ENCODE results near the gene KCNAB2.

Gene KCNAB2

DNA sequence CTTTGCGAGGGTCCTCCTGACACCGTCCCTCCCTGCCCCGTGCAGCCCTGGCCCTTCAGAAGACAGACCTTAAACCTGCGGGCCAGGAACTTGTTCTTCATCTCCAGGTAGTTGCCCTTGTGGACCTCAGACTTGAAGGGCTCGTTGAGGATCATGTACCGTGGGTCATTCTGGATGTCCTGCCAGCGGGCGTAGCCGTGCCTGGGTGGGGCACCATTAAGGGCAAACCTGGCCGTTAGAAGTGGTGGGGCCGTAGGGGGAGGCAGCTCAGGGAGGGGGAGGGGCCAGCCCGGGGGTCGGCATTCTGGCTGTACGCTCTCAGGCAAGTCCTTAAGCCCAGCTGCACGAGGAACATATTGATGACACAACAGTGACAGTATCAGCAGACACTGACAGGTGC, 64.6 kb downstream of the KCNAB2 start:
- no peak for DNase-seq (ENCODE audit: low read depth)

DNA sequence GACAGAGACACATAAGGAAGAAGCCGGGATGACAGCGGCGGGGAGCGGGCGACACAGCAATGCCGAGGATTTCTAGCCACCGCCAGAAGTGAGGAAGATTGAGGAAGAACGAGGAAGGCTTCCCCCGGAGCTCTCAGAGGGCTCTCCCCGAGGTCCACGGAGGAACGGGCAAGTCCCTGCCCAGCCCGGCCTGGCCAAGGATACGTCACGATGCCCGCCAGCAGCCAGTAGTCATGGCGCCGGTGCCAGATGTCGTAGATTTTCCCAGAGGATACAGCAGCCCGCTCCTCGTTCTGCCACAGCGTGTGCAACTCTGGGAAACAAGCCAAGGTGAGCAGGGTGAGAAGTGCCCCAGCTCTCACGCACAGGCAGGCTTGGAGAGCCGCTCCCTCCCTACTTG, 65.9 kb downstream of the KCNAB2 start:
- DNase-seq (ENCODE audit: low read depth): no peak

DNA sequence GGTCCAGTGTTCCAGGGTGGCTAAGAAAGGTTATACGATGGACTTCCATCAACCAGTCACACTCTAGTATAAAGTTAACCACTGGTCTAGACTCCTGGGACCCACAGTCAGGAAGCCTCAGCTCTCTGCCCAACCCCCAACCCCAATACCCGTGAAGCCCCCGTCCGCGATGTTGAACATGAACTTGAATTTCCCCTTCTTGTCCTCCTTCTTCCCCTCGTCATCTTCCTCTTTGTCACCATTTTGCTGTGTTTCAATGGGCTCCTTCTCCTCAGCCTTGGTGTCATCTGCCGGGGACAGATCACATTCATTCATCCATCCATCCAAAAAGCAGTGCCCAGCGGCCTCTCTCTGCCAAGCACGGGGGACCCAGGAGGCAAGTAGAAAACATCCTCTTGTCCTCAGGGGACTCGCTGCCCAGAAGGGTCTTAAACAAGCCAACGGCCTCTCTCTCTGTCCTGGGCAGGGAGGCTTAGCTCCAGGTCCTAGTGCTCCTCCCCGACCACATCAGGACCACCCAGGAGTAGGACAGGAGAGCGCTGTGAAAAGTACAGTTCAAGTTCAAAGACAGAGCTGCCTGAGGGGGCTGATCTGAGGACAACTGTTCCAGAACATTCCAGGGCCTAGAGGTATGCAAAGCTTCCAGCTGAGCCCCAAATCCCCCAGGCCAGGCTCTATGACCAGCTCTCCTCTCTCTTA, 66.5 kb downstream of the KCNAB2 start:
- DNase-seq (ENCODE audit: low read depth): no peak

DNA sequence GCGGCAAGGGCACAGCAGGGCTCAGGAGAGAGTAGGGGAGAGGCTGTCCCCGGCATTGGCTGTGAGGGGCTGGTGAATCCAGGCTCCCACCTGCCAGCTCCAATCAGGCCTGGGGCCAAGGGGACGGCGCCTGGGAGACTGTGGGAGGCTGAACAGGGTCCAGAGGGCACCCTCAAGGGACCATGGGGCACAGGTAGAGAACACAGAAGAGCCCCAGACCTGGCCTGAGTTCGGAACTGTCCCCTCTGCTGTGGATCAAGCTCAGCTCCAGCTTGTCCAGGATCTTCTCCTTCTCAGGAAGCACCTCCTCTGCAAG, 67.0 kb downstream of the KCNAB2 start:
- no peak for DNase-seq (ENCODE audit: low read depth)

DNA sequence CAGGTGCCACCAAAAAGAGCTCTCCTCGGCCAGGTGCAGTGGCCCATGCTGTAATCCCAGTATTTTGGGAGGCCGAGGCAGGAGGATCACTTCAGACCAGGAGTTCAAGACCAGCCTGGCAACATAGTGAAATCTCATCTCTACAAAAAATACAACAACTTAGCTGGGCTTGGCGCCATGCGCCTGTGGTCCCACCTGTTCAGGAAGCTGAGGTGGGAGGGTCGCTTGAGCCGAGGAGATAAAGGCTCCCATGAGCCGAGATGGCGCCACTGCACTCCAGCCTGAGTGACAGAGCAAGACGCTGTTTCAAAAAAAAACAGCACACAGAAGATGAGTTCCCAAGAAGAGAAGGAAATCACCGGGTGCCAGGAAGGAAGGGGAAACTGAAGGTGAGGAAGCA, 67.4 kb downstream of the KCNAB2 start:
- no peak for DNase-seq (ENCODE audit: low read depth)

DNA sequence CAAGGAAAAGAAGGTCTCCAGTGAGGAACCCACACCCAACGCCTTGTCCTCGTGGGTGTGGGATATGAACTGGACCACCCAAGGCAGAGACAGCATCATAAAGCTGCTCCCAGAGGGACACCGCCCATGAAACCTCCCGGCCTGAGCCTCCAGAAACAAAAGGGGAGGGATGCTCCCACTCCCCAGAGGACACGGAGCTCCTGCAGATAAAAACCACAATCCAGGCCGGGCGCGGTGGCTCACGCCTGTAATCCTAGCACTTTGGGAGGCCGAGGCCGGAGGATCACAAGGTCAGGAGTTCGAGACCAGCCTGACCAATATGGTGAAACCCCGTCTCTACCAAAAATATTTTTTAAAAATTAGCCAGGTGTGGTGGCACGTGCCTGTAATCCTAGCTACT, 68.1 kb downstream of the KCNAB2 start:
- no peak for DNase-seq (ENCODE audit: low read depth)

DNA sequence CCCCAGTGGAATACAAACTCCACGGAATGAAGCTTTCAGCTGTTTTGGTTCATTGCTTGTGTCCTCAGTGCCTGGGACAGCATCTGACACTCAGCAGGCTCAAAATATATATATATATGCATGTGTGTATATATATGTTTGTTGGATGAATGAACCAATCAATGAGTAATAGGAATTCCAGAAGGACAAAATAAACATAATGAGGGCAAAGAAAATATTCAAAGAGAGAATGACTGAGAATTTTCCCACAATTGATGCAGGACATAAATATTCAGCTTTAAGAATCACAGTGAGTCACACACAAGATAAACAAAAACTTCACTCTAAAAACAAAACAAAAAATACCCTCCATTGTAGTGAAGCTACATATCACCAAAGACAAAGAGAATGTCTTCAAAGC, 70.4 kb downstream of the KCNAB2 start:
- no peak for DNase-seq (ENCODE audit: low read depth)

DNA sequence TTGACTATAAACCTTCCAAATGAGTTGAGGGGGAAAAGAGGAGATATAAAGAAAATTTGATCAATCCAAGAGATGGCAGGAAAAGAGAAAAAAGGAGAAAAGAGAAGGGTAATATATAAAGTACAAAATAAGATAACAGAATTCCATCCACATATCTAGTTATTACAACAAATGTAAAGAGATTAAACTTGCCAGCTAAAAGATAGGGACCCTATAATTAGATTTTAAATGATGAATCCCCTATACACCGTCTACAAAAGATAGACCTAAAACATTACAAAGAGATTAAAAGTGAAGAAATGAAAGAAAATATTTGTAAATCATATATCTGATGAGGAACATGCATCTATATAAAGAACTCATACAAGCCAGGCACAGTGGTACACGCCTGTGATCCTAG, 71.4 kb downstream of the KCNAB2 start:
- DNase-seq (ENCODE audit: low read depth): no peak

DNA sequence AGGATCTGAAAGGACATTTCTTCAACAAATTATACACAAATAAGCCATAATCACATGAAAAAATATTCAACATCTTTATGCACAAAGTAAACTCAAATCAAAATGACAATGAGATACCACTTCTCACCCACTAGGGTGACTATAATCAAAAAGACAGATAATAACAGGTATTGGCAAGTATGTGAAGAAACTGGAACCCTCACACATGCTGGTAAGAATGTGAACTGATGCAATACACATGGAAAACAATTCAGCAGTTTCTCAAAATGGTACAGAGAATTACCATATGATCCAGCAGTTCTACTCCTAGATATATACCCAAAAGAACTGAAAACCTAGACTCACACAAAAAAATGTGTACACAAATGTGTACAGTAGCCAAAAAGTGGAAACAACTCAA, 71.9 kb downstream of the KCNAB2 start:
- no peak for DNase-seq (ENCODE audit: low read depth)

DNA sequence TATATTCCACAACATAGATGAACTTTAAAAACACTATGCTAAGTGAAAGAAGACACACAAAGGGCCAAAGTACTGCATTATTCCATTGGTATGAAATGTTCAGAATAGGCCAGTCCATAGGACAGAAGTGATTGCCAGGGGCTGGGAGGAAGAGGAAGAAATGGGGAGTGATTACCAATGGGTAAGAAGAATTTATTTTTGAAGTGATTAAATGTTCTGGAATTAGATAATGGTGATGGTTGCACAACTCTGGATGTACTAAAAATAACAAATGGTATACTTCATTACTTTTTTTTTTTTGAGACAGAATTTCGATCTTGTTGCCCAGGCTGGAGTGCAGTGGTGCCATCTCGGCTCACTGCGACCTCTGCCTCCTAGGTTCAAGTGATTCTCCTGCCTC, 72.7 kb downstream of the KCNAB2 start:
- no peak for DNase-seq (ENCODE audit: low read depth)

DNA sequence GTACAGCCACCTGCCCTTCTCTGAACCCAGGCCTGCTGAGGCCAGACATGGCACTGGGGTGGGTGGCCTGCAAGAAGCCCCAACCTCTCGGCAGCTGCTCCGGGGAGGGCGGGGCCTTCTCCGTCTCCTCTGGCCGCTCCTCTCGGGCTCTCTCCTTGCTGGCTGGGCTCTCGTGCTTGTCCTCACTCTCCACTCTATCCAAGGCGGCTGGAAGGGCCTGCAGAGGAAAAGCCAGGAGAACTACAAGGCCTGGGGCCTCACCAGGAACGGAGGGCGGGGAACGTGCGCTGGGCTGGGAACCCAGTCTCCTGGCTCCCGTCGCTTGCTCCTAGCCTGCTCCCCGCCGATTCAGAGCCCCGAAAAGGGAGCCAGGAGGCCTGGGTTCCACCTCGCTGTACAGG, 75.3 kb downstream of the KCNAB2 start:
- DNase-seq (ENCODE audit: low read depth): no peak

DNA sequence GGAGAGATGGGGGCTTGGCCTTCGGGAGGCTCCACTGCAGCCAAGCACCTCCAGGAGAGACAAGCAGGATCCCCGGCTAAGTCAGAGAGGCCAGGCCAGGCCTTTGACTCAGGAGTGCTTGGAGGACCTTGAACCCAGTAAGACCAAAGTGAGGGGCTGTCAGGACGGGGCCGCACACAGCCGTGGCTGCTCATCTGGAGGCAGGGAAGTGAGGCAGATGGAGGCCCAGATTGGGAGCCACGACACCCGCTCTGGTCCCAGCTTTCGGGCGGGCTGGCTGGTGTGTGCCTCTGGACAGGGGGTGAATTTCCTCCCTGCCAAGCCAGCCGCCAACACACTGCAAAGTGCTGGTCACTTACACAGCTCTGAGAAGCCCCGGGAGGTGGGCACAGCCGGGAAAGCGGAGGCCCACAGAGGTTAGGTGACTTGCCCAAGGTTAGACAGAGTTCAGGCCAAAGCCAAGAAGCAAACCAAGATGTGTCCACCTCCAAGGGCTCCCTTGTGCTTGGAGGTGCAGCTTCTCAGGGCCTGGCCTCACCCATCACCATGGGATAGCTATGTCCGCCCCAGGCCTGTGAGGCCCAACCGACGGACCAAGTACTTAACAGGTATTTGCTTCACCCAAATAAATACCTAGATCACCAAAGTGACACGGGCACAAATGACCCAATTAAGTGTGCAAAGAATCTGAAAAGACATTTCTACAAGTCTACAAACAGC, 76.1 kb downstream of the KCNAB2 start:
- DNase-seq (ENCODE audit: low read depth): no peak

DNA sequence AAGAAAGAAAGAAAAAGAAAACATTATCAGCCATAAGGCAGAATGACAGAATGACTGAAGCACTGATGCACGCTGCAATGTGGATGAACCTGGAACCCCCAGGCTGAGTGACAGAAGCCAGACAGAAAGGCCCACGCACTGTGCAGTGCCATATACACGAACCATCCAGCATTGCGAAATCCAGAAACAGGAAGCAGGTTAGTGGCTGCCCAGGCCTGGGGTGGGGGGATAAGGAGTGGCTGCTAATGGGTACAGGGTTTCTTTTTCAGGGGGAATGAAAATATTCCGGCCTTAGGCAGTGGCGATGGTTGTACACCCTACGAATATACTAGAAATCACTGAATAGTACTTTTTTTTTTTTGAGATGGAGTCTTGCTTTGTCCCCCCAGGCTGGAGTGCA, 77.4 kb downstream of the KCNAB2 start:
- no peak for DNase-seq (ENCODE audit: low read depth)

DNA sequence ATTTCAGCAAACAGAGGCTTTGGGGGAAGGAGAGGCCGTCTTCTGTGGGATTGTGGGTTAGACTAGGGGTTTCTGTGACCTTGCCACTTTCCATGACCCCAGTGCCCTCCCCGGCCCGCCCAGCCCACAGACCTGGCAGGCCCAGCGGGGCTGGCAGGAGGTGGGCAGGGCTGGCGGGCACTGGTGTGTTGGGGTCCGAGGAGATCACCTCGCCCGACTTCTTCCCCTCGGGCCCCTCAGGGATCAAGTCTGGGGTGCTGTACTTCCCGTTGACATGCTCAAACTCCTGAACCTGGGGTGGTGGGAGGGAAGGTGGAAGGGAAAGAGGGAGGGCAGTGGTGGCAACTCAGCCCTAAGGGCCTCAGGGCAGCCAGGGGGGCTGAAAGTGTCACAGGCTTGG, 78.1 kb downstream of the KCNAB2 start:
- DNase-seq (ENCODE audit: low read depth): no peak

DNA sequence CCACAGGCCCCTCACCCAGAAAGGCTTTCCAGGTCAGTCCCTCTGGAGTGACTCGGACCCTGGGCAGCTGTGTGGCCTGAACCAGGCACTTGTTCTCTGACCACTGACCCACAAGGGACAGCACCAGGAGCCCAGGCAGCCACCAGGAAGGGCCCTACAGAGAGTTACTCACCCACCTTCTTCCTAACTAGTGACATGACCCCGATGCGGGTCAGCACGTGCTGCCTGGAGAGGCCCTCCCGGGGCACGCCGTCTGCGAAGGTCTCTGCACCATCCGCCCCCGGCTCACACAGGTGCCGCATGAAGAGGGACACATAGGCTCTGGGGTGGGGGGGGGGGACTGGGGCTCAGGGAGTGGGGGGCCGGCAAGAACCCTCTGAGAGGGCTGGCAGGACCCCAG, 78.7 kb downstream of the KCNAB2 start:
- no peak for DNase-seq (ENCODE audit: low read depth)

DNA sequence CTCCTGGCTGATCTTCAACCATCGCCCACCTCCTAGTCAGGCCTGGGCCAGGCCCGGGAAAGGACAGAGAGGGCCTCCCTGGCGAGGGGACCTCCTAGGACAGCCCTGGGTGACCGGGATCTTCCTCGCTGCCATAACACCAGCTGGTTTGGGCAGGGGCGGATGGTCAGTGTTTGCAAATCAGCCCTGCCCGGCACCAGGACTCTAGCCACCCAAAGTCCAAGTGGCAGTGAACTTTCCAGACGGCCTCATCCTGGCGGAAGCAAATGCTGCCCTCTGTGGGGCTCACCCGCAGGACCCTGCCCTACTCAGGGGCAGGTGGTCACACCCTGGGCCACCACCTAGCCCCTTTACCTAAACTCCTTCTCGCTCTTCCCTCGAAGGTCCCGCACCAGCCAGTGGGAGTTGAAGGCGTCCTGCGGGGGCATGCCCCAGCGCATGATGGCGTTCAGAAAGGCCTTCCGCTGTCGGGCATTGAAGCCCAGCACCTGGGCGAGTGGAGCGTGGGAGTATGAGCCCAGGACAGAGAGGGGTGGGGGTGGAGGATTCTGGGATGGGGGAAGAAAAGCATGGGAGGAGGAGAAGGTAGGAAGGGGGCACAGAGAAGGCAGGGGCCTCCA, 79.2 kb downstream of the KCNAB2 start:
- DNase-seq (ENCODE audit: low read depth): no peak

DNA sequence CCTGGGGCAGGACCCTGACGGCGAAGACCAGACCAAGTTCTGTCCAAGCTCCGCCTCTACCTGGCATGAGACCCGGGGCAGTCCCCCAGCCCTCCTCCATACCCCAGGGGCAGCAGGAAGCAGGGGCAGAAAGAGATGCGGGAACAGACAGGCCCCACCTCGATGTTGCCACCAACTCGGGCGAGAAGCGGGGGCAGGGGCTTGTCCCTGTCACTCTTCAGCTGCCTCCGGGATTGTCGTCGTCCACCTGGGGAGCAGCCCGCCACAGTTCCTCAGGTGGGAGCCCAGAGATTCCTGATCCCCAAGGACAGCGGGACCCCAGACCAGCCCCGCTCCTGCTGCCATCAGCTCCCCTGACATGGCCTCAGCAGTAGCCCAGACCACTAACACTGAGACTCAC, 79.7 kb downstream of the KCNAB2 start:
- no peak for DNase-seq (ENCODE audit: low read depth)

DNA sequence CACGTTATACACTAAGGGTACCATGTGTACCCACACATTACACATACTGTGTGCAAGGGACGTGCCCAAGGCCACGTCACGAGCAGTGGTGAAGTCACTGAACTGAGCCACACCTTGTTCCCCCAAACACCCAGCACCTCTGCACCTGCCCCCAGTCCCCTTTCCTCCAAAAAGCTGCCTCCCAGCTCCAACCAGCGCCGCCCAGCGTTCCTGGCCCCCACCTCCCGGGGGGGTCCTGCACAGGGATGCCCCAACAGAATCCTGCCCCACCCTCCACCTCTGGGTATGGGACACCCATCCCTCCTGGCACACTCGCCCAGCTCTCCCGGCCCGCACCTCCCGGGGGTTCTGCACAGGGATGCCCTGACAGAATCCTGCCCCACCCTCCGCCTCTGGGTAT, 80.3 kb downstream of the KCNAB2 start:
- no peak for DNase-seq (ENCODE audit: low read depth)

DNA sequence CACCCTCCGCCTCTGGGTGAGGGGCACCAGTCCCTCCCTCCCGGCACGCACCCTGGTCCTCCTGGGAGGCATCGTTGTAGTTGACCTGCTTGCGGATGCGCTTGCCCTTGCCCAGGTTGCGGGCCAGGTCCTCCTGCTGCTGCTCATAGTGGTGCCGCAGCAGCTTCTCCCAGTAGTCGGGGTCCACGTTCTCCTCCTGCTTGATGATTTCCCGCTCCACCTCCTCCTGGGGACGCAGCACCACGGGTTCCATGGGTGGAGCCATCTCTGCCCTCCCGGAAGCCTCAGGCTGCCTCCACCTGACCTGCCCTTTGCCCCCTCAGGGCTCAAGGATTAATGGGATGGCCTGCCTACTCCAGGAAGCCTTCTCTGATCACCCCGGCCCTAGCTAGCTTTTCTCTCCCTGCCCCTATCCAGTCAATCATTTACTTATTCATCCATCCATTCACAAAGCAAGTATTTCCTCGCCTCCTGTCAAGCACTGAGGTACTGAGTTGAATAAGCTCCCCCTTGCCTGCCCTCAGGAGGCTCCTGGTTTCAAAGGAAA, 80.9 kb downstream of the KCNAB2 start:
- no peak for DNase-seq (ENCODE audit: low read depth)

DNA sequence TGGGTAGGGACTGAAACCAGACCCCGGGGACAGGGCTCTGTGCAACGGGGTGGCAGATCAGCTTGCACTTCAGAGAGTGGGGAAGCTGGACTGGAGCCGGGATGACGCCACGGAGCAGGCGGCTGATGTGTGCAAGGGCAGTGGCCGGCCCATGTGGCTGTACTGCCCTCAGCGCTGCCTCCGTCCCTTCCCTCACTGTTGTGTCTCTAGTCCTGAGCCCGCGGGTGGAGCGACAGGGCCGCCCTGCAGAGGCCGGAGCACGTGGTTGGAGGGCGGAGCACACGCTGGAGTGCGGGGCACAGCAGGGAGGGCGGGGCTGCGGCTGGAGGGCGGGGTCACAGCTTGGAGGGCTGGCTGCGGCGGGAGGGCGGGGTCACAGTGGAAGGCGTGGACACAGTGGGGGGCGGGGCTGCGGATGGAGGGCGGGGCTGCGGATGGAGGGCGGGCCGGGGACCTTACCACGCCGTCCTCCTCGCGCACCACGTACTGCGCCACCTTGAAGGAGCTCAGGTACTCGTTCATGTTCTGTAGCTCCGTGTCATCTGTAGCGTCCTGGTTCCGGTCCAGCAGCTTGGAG, 82.0 kb downstream of the KCNAB2 start:
- peak; percentile 58 for DNase-seq (ENCODE audit: low read depth)

DNA sequence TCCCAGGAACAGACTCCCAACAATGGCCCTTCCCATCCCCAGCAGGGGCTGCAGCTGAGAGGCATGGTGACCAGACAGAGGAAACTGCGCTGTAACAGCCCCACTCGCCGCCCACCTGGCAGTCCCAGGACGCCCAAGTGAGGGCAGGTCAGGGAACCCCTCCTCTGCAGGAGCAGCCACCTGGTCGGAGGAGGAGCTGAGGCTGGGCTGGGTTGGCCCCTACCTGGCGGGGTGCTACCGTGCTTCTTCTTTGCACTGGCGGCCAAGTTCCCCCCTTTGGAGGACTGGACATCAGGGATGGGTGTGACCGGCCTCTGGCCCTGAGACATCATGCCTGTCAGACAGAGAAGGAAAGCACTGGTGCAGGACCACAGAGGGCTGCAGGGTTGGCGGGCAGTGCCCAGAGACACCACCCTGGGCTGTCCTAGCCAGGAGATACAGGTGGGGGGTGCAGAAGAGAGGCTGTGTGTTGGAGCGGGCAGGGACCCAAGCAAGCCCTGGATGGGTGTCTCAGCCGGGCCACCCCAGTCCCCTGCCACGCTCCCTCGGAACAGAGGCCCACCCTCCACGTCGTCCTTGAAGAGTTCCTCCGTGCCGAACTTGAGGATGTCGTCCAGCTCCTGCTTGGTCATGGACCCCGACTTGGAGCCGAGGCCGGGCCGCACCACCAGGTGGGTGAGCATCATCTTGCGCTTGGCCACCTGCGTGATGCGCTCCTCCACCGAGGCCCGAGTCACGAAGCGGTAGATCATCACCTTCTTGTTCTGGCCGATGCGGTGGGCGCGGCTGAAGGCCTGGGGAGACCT, 82.8 kb downstream of the KCNAB2 start:
- DNase-seq (ENCODE audit: low read depth): no peak

DNA sequence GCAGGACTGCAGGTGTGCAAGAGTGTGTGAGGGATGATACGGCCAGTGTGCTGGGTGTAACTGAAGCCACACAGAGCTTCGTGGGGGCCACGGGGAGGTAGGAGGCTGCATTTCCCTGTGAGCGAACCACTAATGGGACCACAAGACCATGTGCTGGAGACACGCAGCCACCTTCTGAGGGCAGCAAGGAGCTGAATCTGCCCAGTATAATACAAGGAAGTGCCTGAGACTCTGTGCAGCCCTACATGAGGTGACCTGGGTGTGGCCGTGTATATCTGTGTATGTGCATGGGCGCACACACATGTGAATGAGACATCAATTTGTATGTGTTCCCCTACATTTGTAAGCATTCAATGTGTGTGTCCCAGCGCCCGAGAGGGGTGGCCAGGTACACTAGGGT, 83.6 kb downstream of the KCNAB2 start:
- no peak for DNase-seq (ENCODE audit: low read depth)
